Measurements from ENCODE around the gene AMFR. TPM values are rescaled to one million over a fixed set of nuclear protein-coding genes. Genes with fewer than 3 reads are reported as not detected.

Gene AMFR
- total and polyA plus RNA-seq, 4 donors: 39.5 to 86.1 (median 61.2) TPM

GRCh38 chr16:56318827-56319140 lies 106.6 kb downstream of the AMFR start:
- Histone ChIP-seq H3K4me1 (ENCODE audit: control insufficient read depth in 5 of 5, insufficient read depth in 5 of 5, low read length in 5 of 5) (peaks cover 0 to 25% (median 4%) of the 10 kb centered on the region in 5 donors), H3K36me3 (ENCODE audit: control insufficient read depth in 4 of 4, insufficient read depth in 4 of 4, low read length in 4 of 4) (no peaks in the 10 kb centered on the region), H3K9ac (ENCODE audit: insufficient read depth in 1 of 2, low read length in 2 of 2) (no peak overlapping the region), H3K9me3 (ENCODE audit: control insufficient read depth in 4 of 4, insufficient read depth in 3 of 4, low read length in 3 of 4) (no peaks in the 10 kb centered on the region), H3K27me3 (ENCODE audit: control insufficient read depth in 3 of 3, insufficient read depth in 3 of 3, low read length in 2 of 3) (peaks cover 0 to 6% (median 0%) of the 10 kb centered on the region in 3 donors), H3K4me3 (no peak overlapping the region), H3K27ac (ENCODE audit: low read depth in 1 of 2, low read length in 1 of 2) (no peak overlapping the region)
- WGBS, 2 donors: 56 to 82% methylated on average over 1 of the region's 1 CpG
- no peak for ATAC-seq (ENCODE audit: insufficient read depth, low FRiP score)
- peak; percentile 83 to 96 (median 96) for DNase-seq
- TF ChIP-seq CTCF (IDR thresholded peaks at IDR 0.05; ENCODE audit: control extremely low read depth, extremely low read depth): no peak

- TF ChIP-seq CTCF (IDR thresholded peaks at IDR 0.05; ENCODE audit: control extremely low read depth, extremely low read depth): peak; percentile 93
- Histone ChIP-seq H3K9me3 (ENCODE audit: control insufficient read depth in 4 of 4, insufficient read depth in 3 of 4, low read length in 3 of 4) (no peaks in the 10 kb centered on the region), H3K4me3 (no peak overlapping the region), H3K27ac (ENCODE audit: low read depth in 1 of 2, low read length in 1 of 2) (no peak overlapping the region), H3K36me3 (ENCODE audit: control insufficient read depth in 4 of 4, insufficient read depth in 4 of 4, low read length in 4 of 4) (no peaks in the 10 kb centered on the region), H3K9ac (ENCODE audit: insufficient read depth in 1 of 2, low read length in 2 of 2) (no peak overlapping the region), H3K4me1 (ENCODE audit: control insufficient read depth in 5 of 5, insufficient read depth in 5 of 5, low read length in 5 of 5) (peaks cover 0 to 25% (median 4%) of the 10 kb centered on the region in 5 donors), H3K27me3 (ENCODE audit: control insufficient read depth in 3 of 3, insufficient read depth in 3 of 3, low read length in 2 of 3) (peaks cover 0 to 6% (median 0%) of the 10 kb centered on the region in 3 donors)
- peak; percentile 97 to 98 (median 98) for DNase-seq
- peak; percentile 89 for ATAC-seq (ENCODE audit: insufficient read depth, low FRiP score)
- WGBS, 2 donors: 14 to 15% methylated on average over 28 of the region's 28 CpGs
These were observed 107.1 kb downstream of the AMFR start for GRCh38 chr16:56317998-56318826.

- ATAC-seq (ENCODE audit: insufficient read depth, low FRiP score) (no peak), DNase-seq (no peak)
- H3K36me3 ChIP-seq (ENCODE audit: control insufficient read depth in 4 of 4, insufficient read depth in 4 of 4, low read length in 4 of 4): no peaks in the 10 kb centered on the region
- no peak overlapping the region for H3K27ac ChIP-seq (ENCODE audit: low read depth in 1 of 2, low read length in 1 of 2)
- 89 to 90% methylated on average over 7 of the region's 7 CpGs for WGBS, 2 donors
- H3K4me3 ChIP-seq: no peak overlapping the region
- no peaks in the 10 kb centered on the region for H3K9me3 ChIP-seq (ENCODE audit: control insufficient read depth in 4 of 4, insufficient read depth in 3 of 4, low read length in 3 of 4)
- TF ChIP-seq CTCF (IDR thresholded peaks at IDR 0.05; ENCODE audit: control extremely low read depth, extremely low read depth): no peak
- H3K9ac ChIP-seq (ENCODE audit: insufficient read depth in 1 of 2, low read length in 2 of 2): no peak overlapping the region
- H3K4me1 ChIP-seq (ENCODE audit: control insufficient read depth in 5 of 5, insufficient read depth in 5 of 5, low read length in 5 of 5): peaks cover 0 to 25% (median 4%) of the 10 kb centered on the region in 5 donors
- peaks cover 0 to 6% (median 0%) of the 10 kb centered on the region in 3 donors for H3K27me3 ChIP-seq (ENCODE audit: control insufficient read depth in 3 of 3, insufficient read depth in 3 of 3, low read length in 2 of 3)
These were observed 108.8 kb downstream of the AMFR start for GRCh38 chr16:56316545-56316944.

All from lung (tissue), 12 donors.